H1 (cell line): ENCODE measurements around the gene NSA2. TPM values are rescaled to one million over a fixed set of nuclear protein-coding genes. Genes with fewer than 3 reads are reported as not detected.
"Not testable (repeated sequence)": the region's sequence is repeated elsewhere in the genome, so short reads cannot be mapped to it uniquely, and the experiment has no call there.

Experiments used
- CTCF ChIA-PET: fragments of 300-600 bp; sonication (Branson Sonifier 250); formaldehyde crosslinking; loops from one replicate; lab custom pipeline; 2021; ENCODE audit not compliant: partially characterized antibody; lab: Charles Lee
- POLR2A ChIA-PET: fragments of 300-600 bp; sonication (Branson Sonifier 250); formaldehyde crosslinking; loops from one replicate; lab custom pipeline; 2021; ENCODE audit warnings: inconsistent platforms; ENCODE audit not compliant: partially characterized antibody; lab: Charles Lee
- DNase-seq, 2 experiments: peaks; one replicate each; pipeline versions ENCODE4 v3.0.0 to v3.0.0-alpha.2; 2010 to 2022; ENCODE audit warnings: low spot score in 2 of 2, low read depth in 1 of 2, mixed read lengths in 1 of 2
- FAIRE-seq: peaks from 2 replicates; lab custom pipeline; 2011; peaks lifted over from hg19 to GRCh38; lab: Jason Lieb, UNC
- H2AFZ ChIP-seq: 2 replicates; pipeline ENCODE4 v1.8.1; 2012; ENCODE audit warnings: low read length, inconsistent platforms
- H2AK5ac ChIP-seq: 2 replicates; pipeline ENCODE4 v1.6.1; 2013; ENCODE audit warnings: low read depth, low read length
- H2BK120ac ChIP-seq: replicated peaks from 2 replicates; pipeline ENCODE3; 2013; ENCODE audit warnings: low read depth, low read length, inconsistent platforms
- H2BK12ac ChIP-seq: 2 replicates; pipeline ENCODE4 v1.6.1; 2013; ENCODE audit warnings: low read depth, low read length
- H2BK15ac ChIP-seq: 2 replicates; pipeline ENCODE4 v1.6.1; 2013; ENCODE audit warnings: low read length
- H2BK20ac ChIP-seq: 2 replicates; pipeline ENCODE4 v1.6.1; 2013; ENCODE audit warnings: low read length
- H2BK5ac ChIP-seq: 2 replicates; pipeline ENCODE4 v1.6.1; 2013; ENCODE audit warnings: low read depth, low read length
- H3K14ac ChIP-seq: 2 replicates; pipeline ENCODE4 v1.6.1; 2013; ENCODE audit warnings: inconsistent platforms; ENCODE audit not compliant: insufficient read length
- H3K18ac ChIP-seq: 2 replicates; pipeline ENCODE4 v1.6.1; 2013; ENCODE audit warnings: low read length; ENCODE audit errors: extremely low read depth
- H3K23ac ChIP-seq: 2 replicates; pipeline ENCODE4 v1.6.1; 2013; ENCODE audit warnings: inconsistent platforms; ENCODE audit not compliant: insufficient read length
- H3K23me2 ChIP-seq: 2 replicates; pipeline ENCODE4 v1.6.1; 2013; ENCODE audit warnings: low read depth, low read length
- H3K27ac ChIP-seq: 2 replicates; pipeline ENCODE4 v1.6.1; 2011; ENCODE audit warnings: low read depth, low read length, inconsistent platforms
- H3K27me3 ChIP-seq, 4 experiments: replicated peaks in 1 of 4; 1 replicate in 1 of 4; 2 replicates in 3 of 4; pipeline versions ENCODE4 v1.6.1 to v1.8.1; 2011 to 2013; ENCODE audit warnings: low read length in 3 of 4, mild to moderate bottlenecking in 3 of 4, inconsistent platforms in 2 of 4, mixed read lengths in 2 of 4, moderate library complexity in 1 of 4; ENCODE audit not compliant: control insufficient read depth in 3 of 4, insufficient read depth in 3 of 4; ENCODE audit errors: extremely low read depth in 1 of 4
- H3K36me3 ChIP-seq, 4 experiments: 2 replicates each; pipeline versions ENCODE4 v1.6.1 to v1.8.1; 2011 to 2013; ENCODE audit warnings: mild to moderate bottlenecking in 4 of 4, low read length in 3 of 4, moderate library complexity in 2 of 4, control low read depth in 1 of 4, inconsistent platforms in 1 of 4; ENCODE audit not compliant: insufficient read depth in 4 of 4, control insufficient read depth in 2 of 4
- H3K4ac ChIP-seq: replicated peaks from 2 replicates; pipeline ENCODE3; 2013; ENCODE audit warnings: low read length, low read depth, mixed read lengths, inconsistent platforms; ENCODE audit not compliant: insufficient read length
- H3K4me1 ChIP-seq, 4 experiments: replicated peaks in 1 of 4; 1 replicate in 1 of 4; 2 replicates in 3 of 4; pipeline versions ENCODE4 v1.6.1 to v1.8.1; 2011 to 2013; ENCODE audit warnings: low read length in 3 of 4, inconsistent platforms in 2 of 4, mixed read lengths in 1 of 4; ENCODE audit not compliant: insufficient read depth in 4 of 4, control insufficient read depth in 3 of 4
- H3K4me2 ChIP-seq, 2 experiments: 2 replicates each; pipeline versions ENCODE4 v1.6.1 to v1.8.1; 2011 to 2013; ENCODE audit warnings: low read depth in 2 of 2, low read length in 2 of 2, control low read depth in 1 of 2, inconsistent platforms in 1 of 2, mild to moderate bottlenecking in 1 of 2; ENCODE audit not compliant: insufficient read depth in 1 of 2
- H3K4me3 ChIP-seq, 4 experiments: fragments of 200-600, 300-600 bp in 1 of 4; sonication (generic), shearing (Covaris generic), sonication (Bioruptor Twin) in 1 of 4; 2 replicates each; pipeline versions ENCODE4 v1.5.1 to v1.8.1; 2011 to 2016; ENCODE audit warnings: low read length in 4 of 4, low read depth in 3 of 4, control low read depth in 2 of 4, inconsistent platforms in 2 of 4, mild to moderate bottlenecking in 2 of 4, mixed read lengths in 1 of 4, moderate library complexity in 1 of 4; ENCODE audit not compliant: insufficient read depth in 2 of 4; ENCODE audit errors: extremely low read depth in 1 of 4
- H3K56ac ChIP-seq: replicated peaks from 2 replicates; pipeline ENCODE3; 2013; ENCODE audit warnings: low read depth, mild to moderate bottlenecking, mixed read lengths, low read length, inconsistent platforms; ENCODE audit not compliant: insufficient read length
- H3K79me1 ChIP-seq: 2 replicates; pipeline ENCODE4 v1.6.1; 2013; ENCODE audit warnings: low read depth, low read length, control low read depth
- H3K79me2 ChIP-seq, 2 experiments: 2 replicates each; pipeline versions ENCODE4 v1.6.1 to v1.8.1; 2012 to 2013; ENCODE audit warnings: low read length in 2 of 2, mild to moderate bottlenecking in 2 of 2, inconsistent platforms in 1 of 2; ENCODE audit not compliant: insufficient read depth in 2 of 2, control insufficient read depth in 1 of 2
- H3K9ac ChIP-seq, 4 experiments: replicated peaks in 1 of 4; 1 replicate in 1 of 4; 2 replicates in 3 of 4; pipeline versions ENCODE4 v1.6.1 to v1.8.1; 2011 to 2013; ENCODE audit warnings: low read depth in 3 of 4, low read length in 3 of 4, control low read depth in 2 of 4, mild to moderate bottlenecking in 2 of 4, moderate library complexity in 2 of 4, inconsistent platforms in 1 of 4; ENCODE audit errors: extremely low read depth in 1 of 4
- H3K9me3 ChIP-seq, 2 experiments: 2 replicates each; pipeline versions ENCODE4 v1.6.1 to v1.8.1; 2012 to 2013; ENCODE audit warnings: mild to moderate bottlenecking in 2 of 2, moderate library complexity in 2 of 2, control low read depth in 1 of 2, inconsistent platforms in 1 of 2, low read depth in 1 of 2, low read length in 1 of 2, mixed read lengths in 1 of 2; ENCODE audit not compliant: insufficient read depth in 2 of 2
- H4K20me1 ChIP-seq, 2 experiments: replicated peaks in 1 of 2; 2 replicates each; pipeline versions ENCODE3 to v1.8.1; 2011 to 2013; ENCODE audit warnings: inconsistent platforms in 2 of 2, low read length in 2 of 2, mild to moderate bottlenecking in 1 of 2; ENCODE audit not compliant: insufficient read depth in 2 of 2, control insufficient read depth in 1 of 2
- H4K5ac ChIP-seq: 2 replicates; pipeline ENCODE4 v1.6.1; 2013; ENCODE audit warnings: low read length, low read depth, mixed read lengths, inconsistent platforms; ENCODE audit not compliant: insufficient read length
- H4K8ac ChIP-seq: 2 replicates; pipeline ENCODE4 v1.8.0; 2013; ENCODE audit warnings: mild to moderate bottlenecking, moderate library complexity, low read length, inconsistent platforms; ENCODE audit not compliant: insufficient read depth; ENCODE audit errors: extremely low read depth
- H4K91ac ChIP-seq: replicated peaks from 2 replicates; pipeline ENCODE3; 2013; ENCODE audit warnings: low read length, mixed read lengths, inconsistent platforms; ENCODE audit not compliant: insufficient read length
- BRCA1 ChIP-seq: IDR thresholded peaks from 2 replicates; pipeline ENCODE4 v1.6.1; 2012; ENCODE audit warnings: low read depth, low read length, improper control_type of control experiment
- NANOG ChIP-seq: IDR thresholded peaks from 2 replicates; pipeline ENCODE4 v1.6.1; 2011; ENCODE audit warnings: low read length, low read depth, mild to moderate bottlenecking, inconsistent platforms; ENCODE audit not compliant: insufficient read depth, poor library complexity, severe bottlenecking
- SIRT6 ChIP-seq: IDR thresholded peaks from one replicate; pipeline ENCODE4 v1.7.1; 2012; ENCODE audit warnings: low read length, inconsistent platforms
- TAF1 ChIP-seq: IDR thresholded peaks from 2 replicates; pipeline ENCODE4 v1.6.1; 2011; ENCODE audit warnings: mild to moderate bottlenecking, low read depth, low read length
- whole genome bisulfite sequencing, 2 experiments: shearing (Covaris generic) in 1 of 2; methylation state at CpG; one replicate each; pipeline versions ENCODE4 v1.1.6 to v1.1.7; 2013 to 2015; ENCODE audit warnings: low lambda C conversion rate in 2 of 2, mixed read lengths in 2 of 2, inconsistent platforms in 1 of 2, low coverage in 1 of 2, missing lambda C conversion rate in 1 of 2; ENCODE audit not compliant: insufficient replicate concordance in 2 of 2, insufficient coverage in 1 of 2, insufficient read length in 1 of 2; ENCODE audit errors: extremely low coverage in 1 of 2, missing lambda C conversion rate in 1 of 2; 5-methylcytosine and 5-hydroxymethylcytosine counted together
- polyA plus RNA-seq, 7 experiments: library from polyadenylated mRNA; depleted of rRNA in 3 of 7; stranded (reverse) in 5 of 7; unstranded in 2 of 7; fragments of >200 nt in 5 of 7; fragments of 200-250 nt in 2 of 7; gene quantifications; 1 replicate in 5 of 7; 2 replicates in 1 of 7; 4 replicates in 1 of 7; pipeline versions ENCODE4 v1.2.1 to v1.2.3, GENCODE V29; 2011 to 2013; ENCODE audit warnings: missing spikeins in 2 of 7, mixed read lengths in 2 of 7
- total RNA-seq: library from RNA; stranded (reverse); fragmentation: NEBNext Ultra II Directional; extraction: Animal tissue kit (Norgen Biotek cat#: 25700); gene quantifications from 2 replicates; pipeline ENCODE4 v1.2.1, GENCODE V29; 2021

Gene NSA2
- total and polyA plus RNA-seq, 2 of the 8 experiments (the other 6 are each of a cell fraction or from before 2014, with no cell fraction given) = 17.0 to 68.7 TPM

- TF ChIP-seq NANOG (no peak), TAF1 (no peak), BRCA1 (no peak), SIRT6 (no peak)
Observed at GRCh38 chr5:74738406-74738805, 28.6 kb upstream of the NSA2 start (continued).

GRCh38 chr5:74748742-74749141, 18.3 kb upstream of the NSA2 start:
- H3K79me1 ChIP-seq, H3K27me3 ChIP-seq, DNase-seq, H4K5ac ChIP-seq, H3K9me3 ChIP-seq, H3K4me2 ChIP-seq, H3K56ac ChIP-seq, H2BK15ac ChIP-seq, H2BK12ac ChIP-seq, H3K18ac ChIP-seq, H3K79me2 ChIP-seq, FAIRE-seq, H3K27ac ChIP-seq, H2AK5ac ChIP-seq, H4K8ac ChIP-seq, H3K4me3 ChIP-seq, H4K91ac ChIP-seq, H3K4ac ChIP-seq, H2AFZ ChIP-seq, H2BK20ac ChIP-seq, H2BK5ac ChIP-seq, H3K14ac ChIP-seq, H3K23ac ChIP-seq, H3K9ac ChIP-seq, H3K4me1 ChIP-seq, H4K20me1 ChIP-seq, POLR2A ChIA-PET, H3K23me2 ChIP-seq, H2BK120ac ChIP-seq: not testable (repeated sequence)
- CTCF ChIA-PET = interaction anchor here (1.8 kb wide), 1 partner anchor 18 kb away, joined by 5 read pairs; no protein-coding TSS in a partner anchor
- WGBS, 2 experiments = 91% methylated on average over 4 of the region's 4 CpGs; no CpG with 5 or more reads in 1 of the 2 experiments
- peaks cover 2 to 48% (median 13%) of the 10 kb centered on the region in 4 experiments; a peak in 5 of 8 replicates for H3K36me3 ChIP-seq
